ENCODE data around the gene RHPN2.
A peak's percentile ranks its signal among the peaks of the same experiment; 100 is the strongest.

Gene RHPN2

GRCh38 chr19:33064458-33064791 is 263 bp downstream of the RHPN2 start:
- TF ChIP-seq TSHZ2 (CRISPR knock-in tag; IDR thresholded peaks at IDR 0.05) (no peak), RARB (CRISPR knock-in tag; IDR thresholded peaks at IDR 0.05) (no peak), POU6F1 (CRISPR knock-in tag; IDR thresholded peaks at IDR 0.05; ENCODE audit: borderline replicate concordance, low read depth) (no peak), CSDC2 (CRISPR knock-in tag; IDR thresholded peaks at IDR 0.05) (no peak), SNAI2 (CRISPR knock-in tag; IDR thresholded peaks at IDR 0.05) (no peak), ZC3H10 (CRISPR knock-in tag; IDR thresholded peaks at IDR 0.05) (no peak), ZNF70 (CRISPR knock-in tag; IDR thresholded peaks at IDR 0.05) (no peak), PPARA (CRISPR knock-in tag; IDR thresholded peaks at IDR 0.05; ENCODE audit: borderline replicate concordance) (no peak), CREB5 (CRISPR knock-in tag; IDR thresholded peaks at IDR 0.05; ENCODE audit: low read depth) (no peak), OSR1 (CRISPR knock-in tag; IDR thresholded peaks at IDR 0.05) (no peak), BACH2 (CRISPR knock-in tag; IDR thresholded peaks at IDR 0.05; ENCODE audit: borderline replicate concordance) (no peak), ARNTL (CRISPR knock-in tag; IDR thresholded peaks at IDR 0.05; ENCODE audit: borderline replicate concordance, low read depth) (no peak), CSRNP3 (CRISPR knock-in tag; IDR thresholded peaks at IDR 0.05) (no peak), GLIS3 (CRISPR knock-in tag; IDR thresholded peaks at IDR 0.05) (no peak), ZNF8 (CRISPR knock-in tag; IDR thresholded peaks at IDR 0.05) (no peak), ZFP30 (CRISPR knock-in tag; IDR thresholded peaks at IDR 0.05) (no peak), TOX (CRISPR knock-in tag; IDR thresholded peaks at IDR 0.05; ENCODE audit: borderline replicate concordance) (no peak), PATZ1 (CRISPR knock-in tag; IDR thresholded peaks at IDR 0.05; ENCODE audit: borderline replicate concordance) (no peak), ISL1 (CRISPR knock-in tag; IDR thresholded peaks at IDR 0.05) (no peak), TCF4 (CRISPR knock-in tag; IDR thresholded peaks at IDR 0.05; ENCODE audit: borderline replicate concordance) (no peak)
- ATAC-seq: peak; percentile 63; the same call in 2 of the 3 replicates

- peak; percentile 65 for ATAC-seq
- TF ChIP-seq OSR1 (CRISPR knock-in tag; IDR thresholded peaks at IDR 0.05) (no peak), CREB5 (CRISPR knock-in tag; IDR thresholded peaks at IDR 0.05; ENCODE audit: low read depth) (no peak), ZNF565 (CRISPR knock-in tag; conservative IDR thresholded peaks at IDR 0.05; ENCODE audit: low read depth) (no peak), ZFP30 (CRISPR knock-in tag; IDR thresholded peaks at IDR 0.05) (no peak), GLIS3 (CRISPR knock-in tag; IDR thresholded peaks at IDR 0.05) (no peak), ZNF8 (CRISPR knock-in tag; IDR thresholded peaks at IDR 0.05) (no peak), ESRRG (CRISPR knock-in tag; IDR thresholded peaks at IDR 0.05) (no peak), POU6F1 (CRISPR knock-in tag; IDR thresholded peaks at IDR 0.05; ENCODE audit: borderline replicate concordance, low read depth) (no peak), TSHZ2 (CRISPR knock-in tag; IDR thresholded peaks at IDR 0.05) (no peak), TCF4 (CRISPR knock-in tag; IDR thresholded peaks at IDR 0.05; ENCODE audit: borderline replicate concordance) (no peak), ARNTL (CRISPR knock-in tag; IDR thresholded peaks at IDR 0.05; ENCODE audit: borderline replicate concordance, low read depth) (no peak), ZNF70 (CRISPR knock-in tag; IDR thresholded peaks at IDR 0.05) (no peak), PPARA (CRISPR knock-in tag; IDR thresholded peaks at IDR 0.05; ENCODE audit: borderline replicate concordance) (no peak)
Measured at GRCh38 chr19:33063753-33064457, 783 bp downstream of the RHPN2 start.

All from SK-N-SH treated with all-trans-retinoic acid at 6 μM for 48 hours (cell line).